ENCODE data around the gene FAM222B.

FAM222B gene

DNA sequence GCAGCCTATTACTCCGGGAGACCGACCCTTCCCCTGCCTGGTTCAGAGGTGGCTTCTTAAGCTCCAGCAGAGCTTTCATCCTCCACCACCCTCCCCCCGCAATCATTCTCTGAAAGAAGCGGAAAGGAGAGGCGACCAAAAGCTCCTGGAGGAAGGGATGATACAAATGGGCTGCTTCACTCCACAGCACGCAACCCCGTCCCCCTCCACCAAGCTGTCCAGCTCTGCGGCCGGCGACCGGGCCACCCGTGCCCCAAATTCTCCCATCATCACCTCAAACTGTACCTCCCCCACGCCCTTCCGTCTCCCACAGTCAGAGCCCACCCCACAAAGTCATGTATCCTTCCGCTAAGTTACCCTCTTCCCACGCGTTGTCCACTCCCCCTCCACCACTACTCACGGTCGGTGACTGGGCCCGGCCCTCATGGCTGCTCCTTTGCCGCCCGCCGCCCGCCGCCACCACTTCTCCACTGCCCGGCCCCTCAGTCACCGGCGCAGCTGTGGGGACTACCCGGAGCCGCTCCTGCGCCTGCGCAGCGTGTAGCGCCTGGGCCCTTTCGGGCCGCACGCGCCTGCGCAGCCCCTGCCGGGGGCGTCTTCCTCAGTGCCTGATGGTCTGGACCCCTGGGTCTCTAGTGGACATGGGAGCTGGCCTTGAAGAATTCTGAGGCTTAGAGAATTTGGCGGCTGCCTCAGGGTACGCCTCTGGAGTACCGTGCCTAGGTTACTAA is at the start of gene FAM222B:
TSS of gene FAM222B (minus strand) at position 509 of the 731 bp plus-strand sequence. CDS start 76,123 bp downstream, outside the sequence.
- H3K4me1 Mint-ChIP-seq = peaks cover 22% of the 10 kb centered on the region
- peak within 1 kb of the TSS; percentile 97 for H3K4me3 Mint-ChIP-seq
- H3K36me3 Mint-ChIP-seq (ENCODE audit: low read depth) = peaks cover 5% of the 10 kb centered on the region
- peak within 1 kb of the TSS; percentile 96 for H3K27ac Mint-ChIP-seq
- TF ChIP-seq, protein P1, sequence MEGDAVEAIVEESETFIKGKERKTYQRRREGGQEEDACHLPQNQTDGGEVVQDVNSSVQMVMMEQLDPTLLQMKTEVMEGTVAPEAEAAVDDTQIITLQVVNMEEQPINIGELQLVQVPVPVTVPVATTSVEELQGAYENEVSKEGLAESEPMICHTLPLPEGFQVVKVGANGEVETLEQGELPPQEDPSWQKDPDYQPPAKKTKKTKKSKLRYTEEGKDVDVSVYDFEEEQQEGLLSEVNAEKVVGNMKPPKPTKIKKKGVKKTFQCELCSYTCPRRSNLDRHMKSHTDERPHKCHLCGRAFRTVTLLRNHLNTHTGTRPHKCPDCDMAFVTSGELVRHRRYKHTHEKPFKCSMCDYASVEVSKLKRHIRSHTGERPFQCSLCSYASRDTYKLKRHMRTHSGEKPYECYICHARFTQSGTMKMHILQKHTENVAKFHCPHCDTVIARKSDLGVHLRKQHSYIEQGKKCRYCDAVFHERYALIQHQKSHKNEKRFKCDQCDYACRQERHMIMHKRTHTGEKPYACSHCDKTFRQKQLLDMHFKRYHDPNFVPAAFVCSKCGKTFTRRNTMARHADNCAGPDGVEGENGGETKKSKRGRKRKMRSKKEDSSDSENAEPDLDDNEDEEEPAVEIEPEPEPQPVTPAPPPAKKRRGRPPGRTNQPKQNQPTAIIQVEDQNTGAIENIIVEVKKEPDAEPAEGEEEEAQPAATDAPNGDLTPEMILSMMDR (IDR thresholded peaks at IDR 0.05) = no peak
- DNase-seq = peak; percentile 93
- H3K27me3 Mint-ChIP-seq (ENCODE audit: low read depth, poor library complexity) = peaks cover 3% of the 10 kb centered on the region
- no peaks in the 10 kb centered on the region for H3K9me3 Mint-ChIP-seq

GRCh38 chr17:28892024-28892423 is 49.4 kb upstream of the FAM222B start:
- Mint-ChIP-seq H3K27me3 (ENCODE audit: low read depth, poor library complexity) (peaks cover 3% of the 10 kb centered on the region), H3K36me3 (ENCODE audit: low read depth) (peaks cover 42% of the 10 kb centered on the region), H3K27ac (peak overlapping the region; percentile 93), H3K4me1 (peaks cover 64% of the 10 kb centered on the region), H3K4me3 (no peak overlapping the region), H3K9me3 (peaks cover 3% of the 10 kb centered on the region)
- TF ChIP-seq, protein P1 (IDR thresholded peaks at IDR 0.05) = no peak
- no peak for DNase-seq

DNA sequence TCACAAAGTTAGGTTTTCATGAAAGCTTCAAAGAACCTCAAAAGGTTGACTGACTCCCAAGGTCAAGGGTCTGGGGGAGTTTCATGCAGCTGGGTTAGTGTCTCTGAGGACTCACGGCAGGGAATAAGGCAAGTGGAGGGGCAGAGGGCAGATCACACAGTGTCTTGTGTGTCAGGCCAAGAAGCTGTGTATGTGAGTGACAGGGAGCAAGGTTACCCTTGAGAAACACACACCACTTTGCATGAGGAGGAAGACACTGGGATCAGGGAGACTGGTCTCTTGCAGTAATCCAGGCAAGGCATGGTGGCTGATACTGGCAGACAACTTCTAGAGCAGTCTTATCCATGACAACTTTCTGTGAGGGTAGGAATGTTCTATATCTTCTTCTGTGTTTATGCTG is 48.6 kb upstream of the FAM222B start:
- peaks cover 42% of the 10 kb centered on the region for H3K36me3 Mint-ChIP-seq (ENCODE audit: low read depth)
- peak overlapping the region; percentile 12 for H3K4me3 Mint-ChIP-seq
- H3K27me3 Mint-ChIP-seq (ENCODE audit: low read depth, poor library complexity) = peaks cover 3% of the 10 kb centered on the region
- peaks cover 57% of the 10 kb centered on the region for H3K4me1 Mint-ChIP-seq
- DNase-seq = peak; percentile 22
- TF ChIP-seq, protein P1 (IDR thresholded peaks at IDR 0.05) = no peak
- peaks cover 3% of the 10 kb centered on the region for H3K9me3 Mint-ChIP-seq
- H3K27ac Mint-ChIP-seq = peak overlapping the region; percentile 93

DNA sequence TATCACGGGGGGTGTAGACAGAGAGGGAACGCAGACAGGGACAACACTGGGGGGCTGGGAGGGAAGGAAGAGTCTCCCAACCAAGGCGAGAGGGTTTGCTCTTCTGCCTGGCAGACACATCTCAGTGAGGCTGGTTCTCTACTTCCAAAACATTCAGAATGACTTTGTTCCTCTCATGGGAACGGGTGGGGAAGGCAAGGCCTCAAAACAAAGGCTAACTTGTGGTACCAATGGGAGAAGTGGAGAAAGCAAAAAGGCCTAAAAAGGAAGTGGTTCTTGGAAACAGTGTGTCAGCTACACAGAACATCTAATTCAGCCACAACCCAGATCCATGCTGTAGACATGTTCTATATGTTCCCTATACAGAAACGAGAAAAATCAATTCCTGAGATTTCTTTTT is 47.4 kb upstream of the FAM222B start:
- no peak overlapping the region for H3K4me3 Mint-ChIP-seq
- DNase-seq = no peak

DNA sequence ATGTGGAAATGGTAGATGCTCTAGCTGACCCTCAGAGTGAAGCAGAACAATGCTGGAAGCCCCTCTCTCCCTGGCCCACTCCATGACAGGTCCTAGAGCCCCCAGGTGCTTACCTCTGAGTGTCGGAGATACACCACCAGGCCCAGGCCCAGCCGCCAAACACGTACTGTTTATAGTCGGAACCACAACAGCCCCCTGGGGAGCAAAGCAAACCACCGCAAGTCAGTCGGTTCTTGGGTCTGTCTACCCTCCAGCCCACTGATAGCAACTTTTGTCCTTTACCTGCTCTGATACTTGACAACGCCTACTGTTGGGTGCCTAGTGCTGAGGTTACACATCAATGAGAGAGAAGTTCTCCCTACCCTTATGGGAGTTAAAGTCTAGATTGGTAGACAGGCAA is 46.2 kb upstream of the FAM222B start:
- no peak for DNase-seq
- H3K4me3 Mint-ChIP-seq = no peak overlapping the region
- no peaks in the 10 kb centered on the region for H3K9me3 Mint-ChIP-seq
- peaks cover 3% of the 10 kb centered on the region for H3K27me3 Mint-ChIP-seq (ENCODE audit: low read depth, poor library complexity)
- TF ChIP-seq, protein P1 (IDR thresholded peaks at IDR 0.05) = no peak
- peaks cover 45% of the 10 kb centered on the region for H3K4me1 Mint-ChIP-seq
- peak overlapping the region; percentile 68 for H3K27ac Mint-ChIP-seq
- H3K36me3 Mint-ChIP-seq (ENCODE audit: low read depth) = peaks cover 34% of the 10 kb centered on the region

More for the DNA sequence above, 47.4 kb upstream of the FAM222B start:
- Mint-ChIP-seq H3K36me3 (ENCODE audit: low read depth) (peaks cover 35% of the 10 kb centered on the region), H3K4me1 (peaks cover 48% of the 10 kb centered on the region), H3K9me3 (no peaks in the 10 kb centered on the region), H3K27ac (no peak overlapping the region), H3K27me3 (ENCODE audit: low read depth, poor library complexity) (peaks cover 3% of the 10 kb centered on the region)
- TF ChIP-seq, protein P1 (IDR thresholded peaks at IDR 0.05) = no peak

All from nephron progenitor cell (in vitro differentiated cells).